LNCaP clone FGC (cell line): Measurements from ENCODE around the gene TAT.
"Not testable (repeated sequence)": the region's sequence is repeated elsewhere in the genome, so short reads cannot be mapped to it uniquely, and the experiment has no call there.

Source experiments
- DNase-seq: peaks from one replicate; pipeline ENCODE4 v3.0.0-alpha.2; 2011; ENCODE audit warnings: low read depth
- H3K4me3 ChIP-seq: 2 replicates; pipeline ENCODE4 v1.5.1; 2011; ENCODE audit warnings: mild to moderate bottlenecking, low read depth, low read length, control low read depth
- CTCF ChIP-seq: IDR thresholded peaks from 2 replicates; pipeline ENCODE4 v1.5.1; 2012; ENCODE audit warnings: mild to moderate bottlenecking; ENCODE audit not compliant: control insufficient read depth, insufficient read depth; ENCODE audit errors: extremely low read depth

TAT gene

GRCh38 chr16:71593048-71593999 is 16.4 kb upstream of the TAT start:
- H3K4me3 ChIP-seq = no peak overlapping the region
- DNase-seq = no peak
- no peak for TF ChIP-seq CTCF

GRCh38 chr16:71591917-71592316 is 15.0 kb upstream of the TAT start:
- no peak for DNase-seq
- TF ChIP-seq CTCF = no peak
- H3K4me3 ChIP-seq = no peak overlapping the region

GRCh38 chr16:71590584-71590983 is 13.7 kb upstream of the TAT start:
- H3K4me3 ChIP-seq = no peak overlapping the region
- DNase-seq = no peak
- no peak for TF ChIP-seq CTCF

GRCh38 chr16:71590071-71590470 is 13.2 kb upstream of the TAT start:
- not testable (repeated sequence) for H3K4me3 ChIP-seq, DNase-seq

DNA sequence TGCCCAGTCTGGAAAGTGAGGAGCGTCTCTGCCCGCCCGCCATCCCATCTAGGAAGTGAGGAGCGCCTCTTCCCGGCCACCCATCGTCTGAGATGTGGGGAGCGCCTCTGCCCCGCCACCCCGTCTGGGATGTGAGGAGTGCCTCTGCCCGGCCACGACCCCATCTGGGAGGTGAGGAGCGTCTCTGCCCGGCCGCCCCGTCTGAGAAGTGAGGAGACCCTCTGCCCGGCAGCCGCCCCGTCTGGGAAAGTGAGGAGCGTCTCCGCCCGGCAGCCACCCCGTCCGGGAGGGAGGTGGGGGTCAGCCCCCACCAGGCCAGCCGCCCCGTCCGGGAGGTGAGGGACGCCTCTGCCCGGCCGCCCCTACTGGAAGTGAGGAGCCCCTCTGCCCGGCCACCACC is 12.4 kb upstream of the TAT start:
- DNase-seq, H3K4me3 ChIP-seq: not testable (repeated sequence)

DNA sequence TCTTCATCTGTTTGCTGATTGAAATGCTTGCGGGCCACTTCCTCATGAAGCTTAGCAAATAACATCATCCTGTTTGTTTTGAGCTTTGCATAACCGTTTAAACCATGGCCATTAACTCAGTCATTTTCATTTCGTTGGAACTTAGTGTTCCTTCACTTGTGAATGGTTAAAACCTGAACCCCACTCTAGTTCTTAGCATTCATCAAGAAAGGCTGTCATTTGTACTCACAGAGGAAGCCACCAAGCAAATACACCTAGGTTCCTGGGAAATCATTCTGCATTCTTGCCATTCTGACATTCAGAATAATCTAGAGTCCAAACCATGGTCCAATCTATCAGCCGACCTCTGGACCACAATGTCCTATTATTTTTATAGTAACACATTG is 8.4 kb upstream of the TAT start:
- no peak overlapping the region for H3K4me3 ChIP-seq
- TF ChIP-seq CTCF = no peak

GRCh38 chr16:71584543-71585317 is 7.8 kb upstream of the TAT start:
- no peak for TF ChIP-seq CTCF
- H3K4me3 ChIP-seq = no peak overlapping the region
- DNase-seq = no peak

More for the DNA sequence above, 8.4 kb upstream of the TAT start:
- peak; percentile 27 for DNase-seq

DNA sequence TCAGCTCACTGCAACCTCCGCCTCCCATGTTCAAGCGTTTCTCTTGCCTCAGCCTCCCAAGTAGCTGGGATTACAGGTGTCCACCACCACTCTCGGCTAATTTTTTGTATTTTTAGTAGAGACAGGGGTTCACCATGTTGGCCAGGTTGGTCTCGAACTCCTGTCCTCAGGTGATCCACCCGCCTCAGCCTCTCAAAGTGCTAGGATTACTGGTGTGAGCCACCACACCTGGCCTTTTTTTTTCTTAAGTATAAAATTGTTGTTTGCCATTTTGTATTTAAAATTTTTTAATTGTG is 5.6 kb upstream of the TAT start:
- not testable (repeated sequence) for DNase-seq, H3K4me3 ChIP-seq
